Stimulated activated CD8-positive, alpha-beta memory T cell treated with anti-CD3 and anti-CD28 coated beads, Interleukin-12 subunit alpha, Interleukin-12 subunit beta, amount 100 ng/mL, for 24 hours (primary cell): Measurements from ENCODE around the gene LYST.

Experiments used
- DNase-seq: peaks from one replicate; pipeline ENCODE4 v3.0.0-alpha.2; 2020; ENCODE audit errors: extremely low read depth

Gene LYST

DNA sequence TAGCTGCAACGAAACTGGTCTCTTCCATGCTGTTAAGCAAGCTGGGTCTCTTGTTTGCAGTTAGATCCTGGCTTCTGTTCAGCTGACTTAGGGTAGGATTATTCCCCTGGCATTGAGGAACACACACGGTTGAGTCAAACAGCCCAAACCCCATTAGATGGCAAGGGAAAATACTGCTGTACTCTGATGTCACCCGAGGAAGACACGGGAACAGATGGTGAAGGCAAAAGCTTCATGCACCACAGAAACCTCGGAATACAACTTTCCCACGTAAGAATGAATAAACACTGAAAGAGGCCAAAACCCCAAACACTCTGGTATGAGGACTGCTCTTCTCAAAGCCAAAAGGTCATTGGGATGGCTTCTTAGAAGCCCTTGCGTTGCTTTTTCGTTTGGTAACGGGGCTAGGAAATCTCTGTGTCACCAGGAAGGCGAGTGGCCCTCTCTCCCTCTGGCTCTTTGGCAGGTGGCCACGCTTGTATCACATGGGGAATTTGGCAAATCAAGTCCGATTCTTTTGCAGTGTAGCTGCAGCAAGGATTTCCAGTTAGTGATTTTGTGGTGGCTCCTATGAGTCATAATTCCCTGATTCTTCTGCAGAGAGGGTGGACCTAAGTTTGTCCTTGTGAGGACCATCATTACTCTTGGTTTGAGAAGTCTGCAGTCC, 16.7 kb upstream of the LYST start:
- no peak for DNase-seq

GRCh38 chr1:235882816-235883215, 16.1 kb upstream of the LYST start:
- no peak for DNase-seq

DNA sequence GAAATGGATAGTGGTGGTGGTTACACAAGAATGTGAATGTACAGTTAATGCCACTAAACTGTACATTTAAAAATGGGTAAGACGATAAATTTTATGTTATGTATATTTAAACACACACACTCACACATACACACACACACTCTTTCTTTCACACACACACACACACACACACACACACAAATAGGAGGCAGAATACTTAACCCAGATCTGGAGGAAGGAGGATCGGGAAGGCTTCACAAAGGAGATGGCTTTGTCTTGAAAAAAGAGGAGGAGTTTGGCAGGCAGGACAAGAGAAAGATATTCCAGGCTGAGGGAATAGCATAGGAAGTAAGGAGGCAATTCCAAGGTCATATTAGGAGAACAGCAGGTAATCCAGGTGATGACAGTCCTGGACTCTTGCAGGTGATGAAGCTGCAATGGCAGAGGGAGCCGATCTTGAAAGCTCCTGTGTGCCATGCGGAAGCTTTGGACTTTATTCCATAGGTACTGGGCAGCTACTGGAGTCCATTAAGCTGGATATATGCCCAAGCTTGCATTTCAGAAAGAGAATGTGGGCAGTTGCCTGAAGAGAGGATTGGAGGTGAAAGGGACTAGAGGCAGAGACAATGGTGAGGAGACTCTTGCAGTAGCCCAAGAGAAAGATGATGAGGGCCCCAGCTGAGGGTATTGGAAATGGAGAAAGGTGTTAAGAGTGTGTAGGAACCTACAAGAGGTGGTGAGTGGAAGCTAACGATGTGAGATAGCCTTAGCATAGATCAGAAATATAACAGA, 15.4 kb upstream of the LYST start:
- DNase-seq: no peak

DNA sequence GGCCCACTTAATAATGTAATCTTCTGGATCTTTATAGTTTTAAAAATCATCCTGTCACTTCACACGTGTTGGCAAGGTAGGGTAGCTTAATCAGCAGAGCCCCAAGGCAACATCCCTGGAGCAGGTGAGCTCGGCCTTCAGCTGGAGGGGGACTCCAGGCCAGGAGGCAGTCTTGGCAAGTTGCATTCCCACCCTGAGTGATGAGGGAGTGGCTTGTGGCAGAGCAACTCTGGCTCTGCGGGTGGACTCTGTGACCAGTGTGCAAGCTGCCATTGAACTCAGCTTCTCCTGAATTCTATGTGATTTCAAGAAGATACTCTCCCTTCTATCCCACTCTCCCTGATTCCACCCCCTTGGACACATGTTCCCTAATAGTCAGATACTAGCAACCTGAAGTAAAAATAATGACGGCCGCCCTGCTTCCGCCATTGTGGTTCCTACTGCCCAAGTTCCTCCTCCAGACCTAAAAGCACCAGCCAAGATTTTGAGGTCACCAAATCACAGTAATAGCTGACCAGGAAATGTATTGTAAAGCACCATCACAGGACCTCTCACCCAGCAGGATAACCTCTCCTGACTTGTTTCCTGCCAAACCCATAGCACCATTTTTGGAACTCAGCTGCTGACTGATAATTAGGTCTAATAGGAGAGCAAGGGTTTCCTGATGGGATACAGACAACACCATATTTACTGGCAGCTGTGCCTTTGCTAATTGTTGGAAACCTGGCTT, 11.5 kb upstream of the LYST start:
- DNase-seq: no peak

DNA sequence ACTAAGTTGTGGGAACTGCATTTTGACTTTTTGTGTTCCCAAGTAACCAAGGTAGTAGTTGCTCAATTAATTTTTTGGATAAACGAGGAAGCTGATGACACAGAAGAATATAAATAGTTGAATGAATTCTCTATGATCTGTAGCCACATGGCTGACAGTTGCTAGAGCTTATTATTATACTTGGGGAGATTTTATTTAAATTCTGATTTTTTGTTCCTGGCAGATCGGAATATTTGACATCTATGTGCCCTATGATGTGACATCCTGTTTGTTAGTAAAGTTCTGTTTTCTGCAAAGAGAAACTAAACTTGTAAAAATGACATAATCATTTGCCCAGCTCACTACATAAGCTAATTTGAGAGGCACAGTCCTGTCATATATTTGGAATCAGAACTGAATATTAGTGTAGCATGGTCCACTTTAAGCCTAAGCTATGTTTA, 9.7 kb upstream of the LYST start:
- DNase-seq: no peak

- DNase-seq: no peak
Measured at GRCh38 chr1:235875036-235875597, 8.4 kb upstream of the LYST start.

DNA sequence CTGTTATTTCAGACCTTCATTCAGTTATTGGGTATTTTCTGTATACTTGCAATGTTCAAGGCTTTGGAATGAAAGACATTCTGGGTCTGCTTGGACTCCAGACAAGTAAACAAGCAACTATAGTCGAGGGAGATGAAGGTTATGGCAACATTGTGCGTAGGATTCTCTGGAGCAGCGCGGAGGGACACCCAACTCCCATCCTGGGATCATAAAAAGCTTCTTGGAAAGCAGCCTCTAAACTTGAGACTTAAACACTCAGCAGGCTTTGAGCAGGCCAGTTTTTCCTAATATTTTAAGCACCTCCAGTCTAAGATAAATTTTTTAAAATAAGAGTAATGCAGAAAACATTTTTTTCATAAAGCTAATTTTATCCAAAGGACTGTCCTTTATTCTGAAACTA, 7.6 kb upstream of the LYST start:
- DNase-seq: no peak

DNA sequence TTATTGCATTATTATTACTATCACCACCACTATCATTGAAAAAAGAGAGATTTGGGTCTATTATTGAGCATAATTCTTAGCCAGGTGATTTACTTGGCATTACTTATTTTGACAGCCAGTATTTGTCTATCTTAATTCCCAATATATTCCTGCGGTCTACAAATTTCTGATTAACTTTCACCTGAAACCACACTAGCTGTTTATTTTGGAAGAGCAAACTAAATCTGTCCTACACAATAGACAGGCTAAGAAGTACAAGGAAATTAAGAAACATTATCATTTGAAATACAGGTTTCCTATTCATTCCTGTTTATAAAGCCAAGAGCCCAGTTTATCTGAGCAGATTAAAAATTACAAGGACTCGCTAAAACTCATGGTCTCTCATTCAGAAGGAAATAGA, 6.9 kb upstream of the LYST start:
- no peak for DNase-seq

DNA sequence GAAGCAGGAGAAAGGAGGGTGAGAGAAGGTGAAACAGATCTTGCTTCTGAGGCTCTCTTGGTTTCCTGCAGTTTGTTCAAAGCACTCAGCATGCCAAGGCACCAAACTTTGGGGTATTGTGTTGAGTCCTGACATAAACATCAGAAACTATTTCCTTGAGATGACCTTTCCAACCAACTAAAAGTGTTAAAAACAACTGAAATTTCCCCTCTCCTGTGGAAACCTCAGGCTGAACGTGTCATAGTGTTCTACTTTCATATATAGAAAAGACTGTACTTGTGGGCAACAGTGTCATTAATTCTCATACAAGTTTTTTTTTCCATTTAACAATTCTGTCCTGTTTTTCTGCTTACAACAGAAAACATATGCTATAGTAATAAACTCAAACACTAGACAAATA, 6.3 kb upstream of the LYST start:
- DNase-seq: no peak

- DNase-seq: no peak
Measured at GRCh38 chr1:235872270-235872669, 5.6 kb upstream of the LYST start.

GRCh38 chr1:235867903-235868469, 1.3 kb upstream of the LYST start:
- DNase-seq: no peak

DNA sequence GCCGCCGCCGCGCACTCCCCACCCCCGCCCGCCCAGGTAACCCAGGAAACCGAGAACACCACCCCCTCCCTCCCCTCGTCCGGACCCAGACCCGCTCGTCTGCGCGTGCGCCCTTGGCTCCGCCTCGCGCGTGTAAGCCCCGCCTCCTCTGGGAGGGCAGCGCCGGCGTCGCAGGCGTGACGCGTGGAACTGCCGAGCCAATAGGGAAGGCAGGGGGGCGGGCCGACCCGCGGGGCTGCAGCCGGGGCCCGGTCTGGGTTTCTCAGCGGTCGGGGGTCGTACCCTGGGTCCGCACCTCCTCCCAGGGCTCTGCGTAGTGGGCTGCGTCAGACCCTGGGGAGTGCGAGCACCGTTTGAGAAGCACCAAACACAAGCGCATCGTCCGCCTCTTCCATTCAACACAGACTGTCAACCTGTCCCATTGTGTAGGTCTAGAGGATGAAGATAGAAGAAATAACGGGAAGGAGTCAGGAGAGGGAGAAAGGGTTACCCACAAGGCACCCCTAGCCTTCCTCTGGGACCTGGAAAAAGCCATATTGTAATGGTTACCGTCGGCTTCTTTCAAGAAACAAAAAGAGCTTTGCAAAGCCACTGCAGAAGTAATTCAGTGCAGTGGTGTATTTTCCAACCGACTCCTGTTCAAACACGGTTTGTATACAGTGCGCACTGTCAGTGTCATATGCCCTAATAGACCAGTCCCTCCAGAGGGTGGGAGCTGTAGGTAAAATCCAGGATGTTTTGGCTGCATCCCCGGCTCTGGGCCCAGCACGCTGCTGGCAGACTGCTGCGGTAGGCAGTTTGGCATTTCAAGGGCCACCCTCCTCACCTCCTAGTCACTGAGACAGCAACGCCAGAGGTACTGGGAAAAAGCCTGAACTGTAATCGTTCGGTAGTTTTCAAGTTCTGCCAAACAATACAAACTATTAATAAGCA, 473 bp upstream of the LYST start:
- DNase-seq: peak; percentile 87

DNA sequence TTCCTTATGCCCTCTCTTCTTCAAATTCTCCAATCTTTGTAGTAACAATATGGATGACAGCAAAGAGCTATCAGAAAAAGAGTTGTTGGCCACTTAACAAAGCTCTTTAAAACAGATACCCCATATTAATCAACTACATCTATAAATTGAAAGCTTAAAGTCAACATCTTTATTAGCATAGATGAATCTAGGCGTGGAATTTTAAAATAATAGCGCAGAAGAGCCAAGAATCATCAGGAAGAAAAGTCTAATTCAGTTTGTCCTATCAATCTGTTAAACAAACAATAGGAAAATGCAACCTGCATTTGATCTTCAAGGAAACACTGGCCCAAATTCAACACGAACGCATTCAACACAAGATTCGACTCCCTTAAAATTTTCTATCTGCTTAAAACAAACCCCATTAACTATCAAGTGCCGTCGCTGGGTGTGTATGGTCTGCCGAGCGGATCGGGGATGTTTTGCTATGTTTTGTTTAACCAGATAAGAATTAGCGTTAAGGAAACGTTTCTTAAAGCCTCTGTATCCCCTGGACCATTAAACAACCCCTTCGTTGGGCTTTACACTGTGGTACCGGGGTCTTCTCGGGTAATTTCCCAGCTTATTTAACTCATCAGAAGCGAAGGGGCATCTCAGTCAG, 1.0 kb downstream of the LYST start:
- no peak for DNase-seq

- DNase-seq: no peak
Measured at GRCh38 chr1:235864931-235865525, 1.7 kb downstream of the LYST start.

- DNase-seq: no peak
Measured at GRCh38 chr1:235864469-235864868, 2.2 kb downstream of the LYST start.

- no peak for DNase-seq
Measured at GRCh38 chr1:235863699-235864093, 3.0 kb downstream of the LYST start.

DNA sequence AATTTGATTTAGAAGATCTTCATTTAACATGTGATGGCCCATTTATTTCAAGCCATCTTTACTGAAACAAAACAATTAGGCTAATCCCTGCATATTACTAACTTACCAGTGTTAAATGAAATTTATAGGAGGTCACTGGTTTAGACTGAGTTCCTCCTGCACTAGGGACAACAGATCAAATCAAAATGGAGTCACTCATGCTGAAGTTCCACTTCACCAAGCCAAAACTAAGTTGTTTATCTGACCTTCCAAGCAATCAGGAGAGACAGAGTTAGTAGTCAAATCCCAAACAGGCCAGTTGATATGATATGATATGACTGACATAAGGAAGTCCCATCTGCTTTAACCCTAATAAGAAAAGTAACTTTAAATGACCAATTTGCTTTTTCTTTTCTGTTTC, 4.8 kb downstream of the LYST start:
- no peak for DNase-seq

- DNase-seq: no peak
Measured at GRCh38 chr1:235860829-235861228, 5.9 kb downstream of the LYST start.

GRCh38 chr1:235859789-235860188, 6.9 kb downstream of the LYST start:
- DNase-seq: no peak

DNA sequence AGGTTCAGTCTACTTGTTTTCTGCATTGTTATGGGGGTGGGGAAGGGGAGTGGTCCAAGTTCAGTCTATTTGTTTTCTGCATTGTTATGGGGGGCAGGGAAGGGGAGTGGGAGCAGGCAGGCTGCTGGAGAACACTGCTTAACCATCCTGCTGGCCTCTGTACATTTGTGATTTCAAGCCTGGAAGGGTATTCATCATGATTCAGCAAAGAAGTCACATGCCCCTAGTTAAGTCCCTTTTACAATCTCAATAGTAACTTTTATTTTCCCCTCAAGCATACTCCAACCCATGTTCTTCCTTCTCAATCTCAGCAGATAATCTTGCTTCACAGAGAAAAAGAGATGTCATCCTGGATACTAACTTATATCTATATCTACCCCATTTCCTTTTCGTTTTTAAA, 7.9 kb downstream of the LYST start:
- no peak for DNase-seq
